COR-L47 (cell line): ENCODE measurements around the gene FOXP1.

ENCODE experiments used
- DNase-seq: peaks from one replicate; lab custom pipeline; 2025; lab: John Stamatoyannopoulos, UW

The FOXP1 gene

DNA sequence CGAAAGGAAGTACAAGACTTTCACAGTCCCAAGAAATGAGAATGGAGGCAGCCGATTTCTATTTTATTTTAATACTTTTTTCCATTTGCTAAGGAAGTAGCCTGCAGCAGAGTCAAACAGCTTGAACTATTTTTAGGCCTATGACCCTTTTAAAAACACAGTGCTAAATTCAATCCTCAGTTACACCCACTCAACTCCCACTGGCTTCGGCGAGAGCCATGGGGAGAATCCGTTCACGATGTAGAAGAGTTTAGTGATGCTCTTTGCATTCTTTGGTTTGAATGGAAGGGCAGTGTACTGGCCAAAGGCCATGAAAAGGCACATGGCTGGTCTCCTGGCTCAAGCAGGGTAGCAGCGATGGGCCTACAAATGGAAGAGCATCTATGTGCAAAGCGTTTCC, 343.5 kb downstream of the FOXP1 start:
- no peak for DNase-seq

DNA sequence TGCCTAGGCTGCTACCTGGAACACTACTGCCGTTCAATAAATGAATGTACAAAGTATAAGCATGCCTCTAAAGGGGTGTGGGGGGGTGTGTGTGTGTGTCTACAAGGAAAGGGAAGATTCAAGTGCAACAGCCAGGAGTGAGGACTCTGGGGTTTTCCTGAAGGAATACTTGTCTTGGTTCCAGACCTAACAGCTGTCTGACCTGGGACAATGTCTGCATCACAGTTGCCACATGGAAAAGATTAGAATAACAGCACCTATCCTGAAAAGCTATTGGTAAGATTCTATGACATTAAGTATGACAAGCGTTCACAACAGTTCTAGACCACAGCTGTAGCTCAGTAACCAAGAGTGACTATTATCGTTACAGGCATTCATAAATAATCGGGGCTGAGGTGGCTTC, 345.2 kb downstream of the FOXP1 start:
- DNase-seq, result no peak

DNA sequence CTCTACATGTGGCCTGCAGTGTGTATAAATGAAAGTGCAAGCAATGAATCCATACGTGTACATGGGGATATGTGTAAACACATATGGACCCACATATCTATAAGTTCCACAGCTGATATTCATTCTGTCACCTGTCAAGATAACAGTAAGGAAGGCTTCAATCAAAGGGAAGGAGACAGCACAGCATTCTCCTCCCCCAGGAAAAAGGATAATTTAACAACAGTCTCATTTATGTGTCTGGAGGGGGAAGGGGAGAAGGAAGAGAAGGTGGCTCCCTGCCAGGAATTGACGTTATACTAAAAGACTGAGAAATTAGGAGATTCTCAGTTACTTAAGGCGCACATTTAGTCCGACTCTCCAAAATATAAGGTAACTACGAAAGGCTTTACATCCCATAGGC, 345.9 kb downstream of the FOXP1 start:
- no peak for DNase-seq

DNA sequence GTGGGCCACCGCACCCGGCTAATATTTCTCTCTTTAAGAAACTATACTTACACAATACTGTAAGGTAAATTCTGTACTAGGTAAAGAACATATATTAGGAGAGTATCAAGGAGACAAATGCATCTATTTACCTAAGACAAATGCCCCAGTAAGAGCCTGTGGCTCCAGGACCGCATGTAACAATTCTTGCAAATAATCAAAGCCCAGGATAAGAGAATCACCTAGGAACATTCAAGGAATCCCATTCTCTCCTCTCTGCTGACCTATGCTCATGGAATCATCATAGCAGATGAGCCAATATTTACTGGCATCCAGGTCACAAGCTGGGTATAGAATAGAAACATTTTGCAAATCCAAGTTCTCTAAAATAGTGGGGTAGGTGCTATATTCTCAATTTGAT, 347.7 kb downstream of the FOXP1 start:
- DNase-seq, result no peak

DNA sequence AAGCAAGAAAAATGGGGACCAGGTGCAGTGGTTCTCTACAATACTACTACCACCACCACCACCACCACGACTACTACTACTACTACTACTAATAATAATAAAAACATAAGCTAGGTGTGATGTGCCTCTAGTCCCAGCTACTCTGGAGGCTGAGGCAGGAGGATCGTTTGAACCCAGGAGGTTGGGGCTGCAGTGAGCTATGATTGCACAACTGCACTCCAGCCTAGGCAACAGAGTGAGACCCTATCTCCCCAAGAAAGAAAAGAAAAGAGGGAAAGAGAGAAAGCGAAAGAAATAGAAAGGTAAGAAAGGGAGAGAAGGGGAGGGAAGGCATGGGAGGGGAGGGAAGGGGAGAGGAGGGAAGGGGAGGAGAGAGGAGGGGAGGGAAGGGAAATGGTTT, 350.6 kb downstream of the FOXP1 start:
- no peak for DNase-seq

DNA sequence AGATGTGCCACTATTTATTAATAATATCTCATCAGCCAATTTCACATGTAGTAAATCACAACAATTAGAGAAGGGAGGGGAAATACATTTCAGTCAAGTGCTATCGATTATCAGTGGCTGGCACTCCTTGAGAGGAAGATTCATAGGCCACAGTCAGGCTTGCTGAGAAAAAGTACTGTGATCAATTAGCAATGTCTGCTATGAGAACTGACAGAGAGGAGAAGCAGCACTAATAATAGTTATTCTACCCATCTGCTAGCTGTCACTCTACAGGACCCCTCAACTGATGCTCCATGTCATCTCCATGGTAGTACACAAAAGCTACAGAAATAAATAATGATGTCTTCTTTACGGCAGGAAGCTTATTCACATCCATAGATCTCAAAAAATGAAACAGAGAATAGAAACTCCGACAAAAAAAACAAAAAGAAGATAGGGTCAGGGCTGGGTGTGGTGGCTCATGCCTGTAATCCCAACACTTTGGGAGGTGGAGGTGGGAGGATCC, 351.3 kb downstream of the FOXP1 start:
- no peak for DNase-seq

DNA sequence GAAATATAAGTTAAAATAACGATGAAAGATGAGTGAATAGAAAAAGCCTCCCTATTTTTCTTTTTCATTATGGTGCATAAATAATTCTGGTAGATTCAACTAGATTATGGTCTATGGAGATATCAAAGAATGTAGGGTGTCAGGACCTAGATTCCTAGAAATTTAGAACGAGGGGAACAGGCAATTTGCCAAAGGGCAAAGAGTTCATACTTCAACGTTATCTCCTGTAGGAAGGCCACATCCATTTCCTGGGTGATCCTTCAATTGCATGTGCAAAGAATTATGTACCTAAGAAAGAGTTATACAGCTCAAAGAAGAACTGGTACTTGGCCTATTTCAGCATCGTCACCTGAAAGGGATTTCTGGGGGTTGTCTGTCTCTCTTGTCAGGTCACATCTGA, 351.8 kb downstream of the FOXP1 start:
- DNase-seq, result no peak

DNA sequence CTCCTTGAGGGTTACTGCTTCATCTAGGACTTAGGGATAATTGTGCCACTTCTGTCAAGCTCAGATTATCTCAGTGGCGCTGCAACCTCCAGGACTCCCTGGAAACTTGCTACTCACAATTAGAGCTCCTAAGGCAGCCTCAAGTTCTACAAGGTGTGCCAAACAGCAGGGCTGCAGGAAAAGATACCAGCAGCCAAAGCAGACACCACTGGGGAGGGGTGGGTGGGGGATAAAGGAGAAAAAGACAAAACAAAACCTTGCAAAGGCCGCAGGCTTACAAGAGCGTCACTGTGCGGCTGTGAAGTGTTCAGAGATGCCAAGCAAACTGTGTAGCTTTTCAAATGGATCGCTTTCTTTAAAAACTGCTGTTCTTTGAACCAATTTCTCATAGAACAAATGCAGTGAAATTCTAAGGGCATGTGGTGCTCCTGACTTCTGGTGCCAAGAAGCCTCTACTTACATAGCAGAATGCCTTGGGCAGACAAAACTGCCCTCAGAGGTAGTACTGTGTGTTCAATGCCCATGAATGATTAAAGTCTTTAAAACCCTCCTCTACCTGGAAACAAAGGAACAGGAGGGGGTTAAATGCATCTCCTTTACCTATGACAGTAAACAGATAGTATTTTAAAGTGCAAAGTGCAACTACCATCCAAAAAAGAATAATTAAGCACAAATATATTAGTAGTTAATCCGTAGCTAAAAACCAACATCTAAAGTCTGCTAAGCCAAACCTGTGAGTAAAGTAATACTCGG, 353.4 kb downstream of the FOXP1 start:
- no peak for DNase-seq

DNA sequence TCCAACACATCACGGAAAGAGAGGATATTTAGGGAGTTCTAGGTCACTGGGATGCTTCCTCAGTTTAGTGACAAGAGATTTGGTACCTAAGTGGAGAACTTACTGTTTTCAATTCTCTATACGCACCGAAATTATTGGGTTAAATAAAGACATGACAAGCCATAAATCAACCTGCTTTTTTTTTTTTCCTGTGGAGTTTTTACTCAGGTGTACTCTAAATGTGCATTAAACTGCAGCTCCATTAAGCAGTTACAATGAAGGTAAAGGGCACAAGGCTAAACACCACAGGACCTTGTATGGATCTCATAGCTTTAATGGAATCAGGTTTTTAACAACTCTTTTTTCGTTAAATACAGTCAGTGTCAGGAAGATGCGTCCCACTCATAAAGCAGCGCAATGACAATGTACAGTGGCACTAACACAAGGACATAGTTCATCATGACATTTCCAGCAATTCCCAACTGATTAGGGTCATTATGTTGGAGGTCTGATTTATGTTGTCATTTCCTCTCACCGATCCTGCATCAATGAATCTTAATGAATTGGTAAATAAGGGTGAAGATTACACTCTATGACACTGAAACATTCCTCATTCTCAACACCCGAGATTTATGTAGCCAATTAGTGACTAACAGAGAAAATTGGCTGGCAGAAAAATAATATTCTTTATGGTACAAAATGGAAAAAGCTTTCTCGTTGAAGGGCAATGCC, 355.2 kb downstream of the FOXP1 start:
- no peak for DNase-seq

DNA sequence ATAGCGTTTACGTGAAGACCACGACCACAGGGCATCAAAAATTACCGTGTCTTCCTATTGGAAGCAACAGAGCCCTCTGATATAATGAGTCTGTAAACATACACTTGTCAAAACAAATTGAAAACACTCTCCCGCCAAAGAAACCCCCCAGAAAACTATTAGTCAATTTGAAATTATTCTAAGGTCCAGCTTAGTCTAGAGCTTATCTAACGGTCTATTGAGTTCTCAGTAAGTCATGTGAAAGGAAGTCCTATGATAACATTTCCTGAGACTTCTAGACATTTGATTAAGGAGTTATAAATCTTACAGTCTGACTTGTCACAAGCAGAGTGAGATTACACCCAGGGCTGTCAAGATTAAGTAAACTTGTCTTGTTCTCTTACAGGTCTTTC, 356.3 kb downstream of the FOXP1 start:
- DNase-seq, result no peak

DNA sequence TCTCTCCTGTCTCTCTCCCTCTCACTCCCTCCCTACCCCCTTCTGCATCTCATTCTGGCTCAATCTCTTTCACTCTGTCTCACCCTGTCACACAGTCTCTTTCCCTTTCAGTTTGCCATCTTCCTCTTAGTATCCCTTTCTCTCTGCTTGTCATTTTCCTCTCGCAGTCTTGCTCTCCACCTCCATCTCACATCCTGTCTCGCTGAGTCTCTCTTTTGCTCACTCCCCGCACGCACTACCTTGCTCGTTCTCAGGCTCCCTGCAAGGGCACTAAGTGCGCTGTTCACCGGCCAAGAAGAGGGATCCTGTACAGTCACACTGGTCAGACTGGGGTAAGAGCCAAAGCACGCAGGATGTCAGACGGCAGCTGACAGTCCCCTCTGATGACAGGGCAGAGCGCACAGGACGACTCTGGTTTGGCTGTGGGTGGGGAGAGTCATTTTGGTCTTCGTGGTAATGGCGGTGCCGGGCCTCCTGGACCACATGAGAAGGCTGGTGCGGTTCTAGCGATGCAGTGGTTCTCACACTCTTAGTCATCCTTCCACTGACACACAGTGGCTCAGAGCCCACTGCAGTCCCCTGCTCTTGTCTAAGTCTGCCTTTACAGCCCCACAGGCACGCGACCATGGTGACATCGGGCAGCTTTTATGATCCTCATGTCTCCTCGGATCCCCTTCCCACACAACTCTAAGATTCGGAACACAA, 356.8 kb downstream of the FOXP1 start:
- DNase-seq, result no peak

DNA sequence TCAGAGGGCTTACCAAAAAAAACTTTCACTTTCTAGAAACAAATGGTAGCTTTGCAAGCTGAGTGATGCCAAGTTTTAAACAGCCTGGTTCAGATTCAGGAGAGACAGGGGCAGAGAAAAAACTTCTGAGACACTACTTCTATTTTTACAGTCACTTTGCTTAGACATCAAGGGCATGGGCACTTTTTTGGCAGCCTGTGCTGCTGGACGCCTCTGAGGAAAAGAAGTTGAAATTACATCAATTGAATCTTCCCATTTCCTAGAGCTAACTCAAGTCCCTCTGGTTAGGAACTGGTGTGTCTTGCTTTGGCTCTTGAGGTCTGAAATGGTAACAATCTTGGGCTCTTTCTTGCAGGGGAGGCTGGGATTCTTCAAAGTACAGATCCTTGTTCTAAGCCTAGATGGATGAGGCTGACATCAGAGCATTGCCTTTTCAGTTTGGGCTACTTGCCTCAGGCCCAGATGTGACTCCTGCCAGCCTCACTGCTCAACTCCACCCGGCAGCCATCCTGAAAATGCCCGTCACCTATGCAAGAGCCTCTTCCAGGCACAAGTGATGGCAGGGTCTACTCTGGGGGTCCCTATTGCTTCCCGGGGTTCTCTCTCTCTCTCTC, 357.5 kb downstream of the FOXP1 start:
- DNase-seq, result no peak

DNA sequence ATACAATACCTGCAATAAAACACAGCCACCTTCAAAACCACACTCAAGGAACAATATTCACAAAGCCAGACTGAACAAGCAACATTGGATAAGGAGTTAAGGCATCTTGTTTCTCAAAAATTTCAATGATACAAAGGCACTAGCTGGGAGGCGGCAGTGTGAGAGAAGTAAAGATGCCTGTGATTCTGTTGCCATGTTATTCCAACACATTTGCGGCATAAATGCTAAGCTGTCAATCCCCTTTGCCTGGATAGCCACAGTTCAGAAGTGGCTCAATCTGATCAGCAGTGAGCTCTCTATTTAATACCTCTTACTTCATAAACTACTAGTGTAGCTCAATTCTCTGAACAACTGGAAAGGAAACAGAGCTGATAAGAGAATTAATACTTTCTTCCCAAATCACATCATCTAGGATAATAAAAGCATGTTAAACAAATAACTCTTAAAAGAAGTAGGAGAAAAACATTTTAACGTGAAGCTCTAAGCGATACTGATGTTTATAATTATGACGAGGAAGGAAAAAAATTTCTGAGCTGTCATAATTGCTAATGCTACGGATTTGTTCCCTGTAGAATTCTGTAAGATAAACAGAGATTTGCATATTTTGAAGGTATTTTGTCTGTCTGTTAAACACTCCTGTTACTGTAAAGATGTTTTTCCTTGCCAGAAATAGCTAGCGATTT, 358.4 kb downstream of the FOXP1 start:
- DNase-seq, result no peak

DNA sequence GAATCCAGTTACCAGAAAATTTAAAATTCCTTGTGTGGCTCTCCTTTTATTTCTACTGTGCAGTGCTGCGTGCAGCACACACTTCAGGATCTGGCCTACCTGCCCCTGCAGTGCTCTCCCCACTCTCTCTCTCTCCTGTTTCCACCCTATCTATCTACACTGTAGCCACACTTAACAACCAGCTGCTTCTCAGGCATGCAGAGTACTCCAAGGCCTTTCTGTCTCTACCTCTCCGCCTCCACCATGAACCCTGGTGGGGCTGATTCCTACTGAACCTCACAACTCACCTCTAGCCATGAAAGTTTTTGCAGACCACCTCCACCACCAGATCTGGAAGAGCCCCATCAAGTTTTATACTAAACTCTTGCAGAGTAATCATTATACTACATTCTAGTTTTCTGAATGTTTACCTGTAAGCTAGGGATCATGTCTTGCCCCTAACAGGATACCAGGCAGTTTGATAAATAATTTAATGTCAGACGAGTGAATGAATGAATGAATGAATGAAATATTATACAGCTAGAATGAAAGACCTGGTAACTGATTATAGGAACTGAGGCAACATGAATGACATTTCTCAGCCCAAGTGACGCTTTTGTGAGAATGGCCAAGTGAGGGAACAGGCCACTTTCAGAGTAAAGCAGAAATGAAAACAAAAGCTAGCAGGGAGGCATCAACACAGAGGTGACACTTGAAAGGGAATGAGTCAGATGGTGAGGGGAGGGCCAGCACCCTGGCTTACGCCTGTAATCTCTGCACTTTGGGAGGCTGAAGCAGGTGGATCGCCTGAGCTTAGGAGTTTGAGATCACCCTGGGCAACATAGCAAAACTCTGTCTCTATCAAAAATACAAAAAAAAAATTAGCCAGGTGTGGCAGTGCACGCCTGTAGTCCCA, 363.5 kb downstream of the FOXP1 start:
- DNase-seq, result no peak

DNA sequence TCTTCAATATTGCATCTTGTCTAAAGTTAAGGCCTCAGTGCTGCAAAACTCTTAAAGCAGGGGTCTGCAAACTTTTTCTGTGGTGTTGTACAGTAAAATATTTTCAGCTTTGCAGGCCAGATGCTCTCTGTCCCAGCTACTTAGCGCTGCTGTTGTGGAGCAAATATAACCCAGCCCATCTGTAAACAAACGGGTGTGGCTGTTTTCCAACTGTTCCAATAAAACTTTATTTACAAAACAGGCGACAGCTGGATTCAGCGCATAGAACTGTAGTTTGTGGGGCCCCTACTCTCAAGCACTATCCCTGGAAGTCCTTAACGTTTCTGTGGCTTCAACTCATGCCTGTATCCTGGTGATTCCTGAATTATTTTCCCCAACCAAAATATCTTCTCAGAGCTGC, 365.0 kb downstream of the FOXP1 start:
- no peak for DNase-seq

DNA sequence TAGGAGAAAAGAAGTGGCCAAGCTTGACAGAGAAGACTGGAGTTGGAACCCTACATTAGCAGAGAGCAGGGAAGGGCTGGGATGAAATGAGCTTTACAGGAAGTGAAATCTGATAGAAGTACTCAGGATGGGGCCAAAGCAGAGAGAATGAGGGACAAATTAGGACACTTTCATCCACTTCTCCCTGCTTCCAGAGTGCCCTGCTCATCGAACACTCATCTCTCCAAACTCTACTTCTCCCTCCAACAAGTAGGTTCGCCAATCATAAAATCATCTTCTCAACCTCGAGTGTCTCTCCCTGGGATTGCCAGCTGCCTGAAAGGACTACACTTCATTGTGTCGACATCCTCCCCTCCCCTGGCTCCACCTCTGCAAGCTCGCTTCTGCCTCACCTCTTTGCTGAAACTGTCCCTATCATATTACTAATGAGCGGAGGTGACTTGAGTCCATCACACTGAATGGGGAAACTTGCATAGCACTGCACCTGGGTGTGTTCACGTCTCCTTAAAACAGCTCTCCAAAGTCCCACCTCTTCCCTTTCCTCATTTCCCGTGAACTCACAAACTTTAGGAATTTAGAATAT, 365.8 kb downstream of the FOXP1 start:
- no peak for DNase-seq

DNA sequence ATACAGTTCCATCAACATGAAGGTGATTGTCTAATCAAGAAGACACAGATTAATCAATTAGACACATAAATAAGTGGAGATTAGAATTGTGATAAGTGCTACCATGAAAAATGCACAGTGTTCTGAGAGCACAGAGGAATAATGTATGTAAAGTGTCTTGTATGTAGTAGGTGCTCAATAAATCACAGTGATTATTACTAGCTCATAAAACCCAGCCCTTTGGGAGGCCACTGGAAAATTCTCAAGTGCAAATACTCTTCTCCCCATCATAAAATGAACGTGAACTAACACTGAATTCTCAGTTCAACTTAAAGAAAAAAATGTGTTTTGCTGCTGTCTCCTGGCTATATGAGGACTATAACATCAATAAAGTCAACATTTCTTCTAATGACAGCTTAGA, 368.2 kb downstream of the FOXP1 start:
- DNase-seq, result no peak

DNA sequence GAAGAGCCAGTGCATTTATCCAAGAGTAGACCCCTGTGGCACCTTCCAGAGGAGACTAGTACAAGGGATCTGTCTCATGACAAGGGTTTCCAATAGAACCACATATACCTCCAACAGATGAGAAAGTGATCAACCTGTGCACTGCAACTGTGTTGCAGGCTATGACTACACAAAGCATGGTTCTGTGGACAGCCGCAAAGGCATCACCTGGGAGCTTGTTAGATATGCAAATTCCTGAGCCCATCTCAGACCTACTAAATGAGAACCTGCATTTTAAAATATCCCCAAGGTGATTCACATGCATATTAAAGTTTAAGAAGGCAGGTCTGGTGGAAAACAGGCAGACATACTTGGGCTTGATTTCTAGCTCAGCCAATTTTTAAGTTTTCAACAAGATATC, 368.7 kb downstream of the FOXP1 start:
- DNase-seq, result no peak

DNA sequence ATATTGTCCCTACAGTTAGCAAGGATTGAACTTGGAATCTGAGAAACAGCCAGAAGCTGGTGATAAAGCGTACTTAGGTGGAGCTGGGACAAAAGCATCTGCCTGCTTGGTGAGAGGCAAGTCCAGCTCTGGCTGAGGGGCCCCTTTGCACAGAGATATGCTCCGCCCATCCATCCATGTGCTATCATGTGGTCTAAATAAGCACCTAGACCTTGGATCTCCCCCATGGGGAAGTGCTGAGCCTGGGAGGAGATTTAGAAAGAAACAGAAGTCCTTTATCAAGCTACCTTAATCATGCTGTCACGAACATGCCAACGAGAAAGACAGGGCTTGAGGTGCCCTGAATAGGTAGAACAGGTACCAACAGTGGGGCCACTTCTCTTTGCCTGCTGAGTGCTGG, 369.5 kb downstream of the FOXP1 start:
- DNase-seq, result no peak

DNA sequence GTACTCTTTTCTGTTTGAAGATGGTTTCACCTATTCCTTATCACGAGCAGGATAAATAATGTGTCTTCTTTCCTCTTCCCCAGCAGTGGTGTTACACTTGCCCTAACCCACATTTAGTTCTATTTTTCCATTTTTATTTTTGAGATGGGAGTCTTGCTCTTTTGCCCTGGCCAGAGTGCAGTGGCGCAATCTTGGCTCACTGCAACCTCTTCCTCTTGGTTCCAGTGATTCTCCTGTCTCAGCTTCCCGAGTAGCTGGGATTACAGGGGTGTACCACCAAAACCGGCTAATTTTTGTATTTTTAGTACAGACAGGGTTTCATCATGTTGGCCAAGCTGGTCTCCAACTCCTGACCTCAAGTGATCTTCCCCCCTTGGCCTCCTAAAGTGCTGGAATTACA, 372.4 kb downstream of the FOXP1 start:
- no peak for DNase-seq
